GM12878 (cell line): ENCODE results near the gene WFS1. TPM values are rescaled to one million over a fixed set of nuclear protein-coding genes. Genes with fewer than 3 reads are reported as not detected.

ENCODE experiments used
- ATAC-seq: fragments of 200-7000 bp; cut with Tn5 transposase; 3 replicates; pipeline ENCODE4 v1.9.1; 2020; ENCODE audit warnings: mild to moderate bottlenecking, moderate library complexity
- BruUV-seq: library from RNA; stranded (reverse); fragments of 400-500 nt; replicated peaks from 2 replicates; lab custom pipeline; 2021; lab: Mats Ljungman, UMichigan
- CTCF ChIA-PET: fragments of 300-600 bp; sonication (Branson Sonifier 250); formaldehyde crosslinking; extraction: SDS; loops from one replicate; lab custom pipeline; 2021; ENCODE audit warnings: inconsistent platforms; lab: Yijun Ruan, JAX
- POLR2A ChIA-PET: fragments of 350-600 bp; formaldehyde crosslinking; extraction: SDS; loops from one replicate; lab custom pipeline; 2021; ENCODE audit warnings: inconsistent platforms; lab: Charles Lee
- RAD21 ChIA-PET: fragments of 300-600 bp; sonication (Branson Sonifier 250); formaldehyde crosslinking; loops from one replicate; lab custom pipeline; 2023; ENCODE audit warnings: antibody characterized with exemption; ENCODE audit not compliant: unreplicated experiment; lab: Charles Lee
- SMC1A ChIA-PET: fragments of 300-600 bp; sonication (Branson Sonifier 250); formaldehyde crosslinking; loops from one replicate; lab custom pipeline; 2023; ENCODE audit not compliant: unreplicated experiment, uncharacterized antibody; lab: Charles Lee
- DNase-seq: peaks from one replicate; pipeline ENCODE4 v3.0.0-alpha.2; 2011; ENCODE audit warnings: low read depth, low spot score
- FAIRE-seq: peaks from 3 replicates; lab custom pipeline; 2011; peaks lifted over from hg19 to GRCh38; lab: Jason Lieb, UNC
- H2AFZ ChIP-seq: 2 replicates; pipeline ENCODE4 v1.6.0; 2011; ENCODE audit warnings: low read depth, low read length, control low read depth; ENCODE audit not compliant: control insufficient read depth
- H3K27ac ChIP-seq: 2 replicates; pipeline ENCODE4 v1.5.1; 2011; ENCODE audit warnings: control low read depth; ENCODE audit not compliant: control insufficient read depth, insufficient read depth
- H3K27me3 ChIP-seq, 2 experiments: replicated peaks in 1 of 2; 2 replicates each; pipeline versions ENCODE4 v1.6.0 to v1.6.1; 2011; ENCODE audit warnings: low read length in 1 of 2; ENCODE audit not compliant: control insufficient read depth in 2 of 2, insufficient read depth in 2 of 2
- H3K36me3 ChIP-seq, 2 experiments: 2 replicates each; pipeline ENCODE4 v1.5.1; 2011; ENCODE audit warnings: low read length in 1 of 2; ENCODE audit not compliant: control insufficient read depth in 2 of 2, insufficient read depth in 2 of 2
- H3K4me1 ChIP-seq: 2 replicates; pipeline ENCODE4 v1.6.1; 2011; ENCODE audit warnings: mild to moderate bottlenecking, low read length, moderate library complexity, mixed read lengths; ENCODE audit not compliant: control insufficient read depth, insufficient read depth
- H3K4me2 ChIP-seq: 2 replicates; pipeline ENCODE4 v1.6.0; 2011; ENCODE audit warnings: control low read depth; ENCODE audit not compliant: control insufficient read depth, insufficient read depth
- H3K4me3 ChIP-seq: fragments of 200-600 bp; sonication (generic); 2 replicates; pipeline ENCODE4 v1.5.1; 2016
- H3K79me2 ChIP-seq: 2 replicates; pipeline ENCODE4 v1.6.0; 2011; ENCODE audit warnings: low read length; ENCODE audit not compliant: control insufficient read depth, insufficient read depth
- H3K9ac ChIP-seq: 2 replicates; pipeline ENCODE4 v1.8.0; 2011; ENCODE audit warnings: low read length, control low read depth, mixed read lengths; ENCODE audit not compliant: control insufficient read depth, insufficient read depth
- H3K9me3 ChIP-seq: replicated peaks from 3 replicates; pipeline ENCODE4 v1.5.1; 2011; ENCODE audit warnings: mild to moderate bottlenecking, low read length; ENCODE audit not compliant: control insufficient read depth, insufficient read depth
- H4K20me1 ChIP-seq: 2 replicates; pipeline ENCODE4 v1.6.0; 2011; ENCODE audit not compliant: control insufficient read depth, insufficient read depth
- BACH1 ChIP-seq: fragments of 450-650 bp; IDR thresholded peaks from 2 replicates; pipeline ENCODE4 v1.6.1; 2017; ENCODE audit warnings: mild to moderate bottlenecking, borderline replicate concordance
- BCLAF1 ChIP-seq: fragments of 450-650 bp; IDR thresholded peaks from 2 replicates; pipeline ENCODE4 v1.6.1; 2017; ENCODE audit warnings: antibody characterized with exemption, mild to moderate bottlenecking, moderate library complexity
- CBFB ChIP-seq: IDR thresholded peaks from 2 replicates; pipeline ENCODE4 v1.6.1; 2016; ENCODE audit warnings: antibody characterized with exemption, low read depth
- CBX5 ChIP-seq: sonication (generic); IDR thresholded peaks from 2 replicates; pipeline ENCODE4 v1.6.1; 2016; ENCODE audit warnings: low read depth, moderate library complexity, mild to moderate bottlenecking, inconsistent platforms
- CEBPB ChIP-seq, 2 experiments: fragments of 150-350 bp in 1 of 2; IDR thresholded peaks; 2 replicates each; pipeline ENCODE4 v1.6.1; 2012 to 2014; ENCODE audit warnings: low read depth in 2 of 2, low read length in 2 of 2, borderline replicate concordance in 1 of 2, inconsistent platforms in 1 of 2
- CHD4 ChIP-seq: fragments of 200-600 bp; sonication (generic); IDR thresholded peaks from 2 replicates; pipeline ENCODE4 v1.6.1; 2016; ENCODE audit warnings: mild to moderate bottlenecking
- CREB1 ChIP-seq: IDR thresholded peaks from 2 replicates; pipeline ENCODE4 v1.6.1; 2012; ENCODE audit warnings: low read depth, mild to moderate bottlenecking, inconsistent platforms
- MEF2A ChIP-seq: IDR thresholded peaks from 2 replicates; pipeline ENCODE4 v1.6.1; 2011; ENCODE audit warnings: low read depth, mild to moderate bottlenecking, low read length, moderate library complexity; ENCODE audit not compliant: insufficient read depth
- MYB ChIP-seq: fragments of 150-350 bp; IDR thresholded peaks from 2 replicates; pipeline ENCODE4 v1.6.1; 2014; ENCODE audit warnings: mild to moderate bottlenecking, low read depth, low read length, borderline replicate concordance
- RBBP5 ChIP-seq: fragments of 200-600 bp; sonication (generic); conservative IDR thresholded peaks from 2 replicates; pipeline ENCODE4 v1.6.1; 2016
- RCOR1 ChIP-seq: conservative IDR thresholded peaks from 2 replicates; pipeline ENCODE4 v1.6.1; 2012; ENCODE audit warnings: low read depth, low read length, improper control_type of control experiment
- RELB ChIP-seq: fragments of 450-650 bp; IDR thresholded peaks from 2 replicates; pipeline ENCODE4 v1.6.1; 2017; ENCODE audit warnings: low read depth, mild to moderate bottlenecking, moderate library complexity
- RUNX3 ChIP-seq: IDR thresholded peaks from 2 replicates; pipeline ENCODE4 v1.6.1; 2012; ENCODE audit warnings: low read length, inconsistent platforms
- SIX5 ChIP-seq: IDR thresholded peaks from 2 replicates; pipeline ENCODE4 v1.6.1; 2011; ENCODE audit warnings: mild to moderate bottlenecking, low read depth, low read length, moderate library complexity; ENCODE audit not compliant: severe bottlenecking
- SP1 ChIP-seq: IDR thresholded peaks from one replicate; pipeline ENCODE4 v1.6.1; 2011; ENCODE audit warnings: low read depth, low read length
- TAF1 ChIP-seq: IDR thresholded peaks from 2 replicates; pipeline ENCODE4 v1.6.1; 2011; ENCODE audit warnings: mild to moderate bottlenecking, low read depth, low read length, borderline replicate concordance
- TCF12 ChIP-seq: IDR thresholded peaks from 2 replicates; pipeline ENCODE4 v1.6.1; 2011; ENCODE audit warnings: low read depth, mild to moderate bottlenecking, low read length
- ZBED1 ChIP-seq: IDR thresholded peaks from 2 replicates; pipeline ENCODE4 v1.6.1; 2016; ENCODE audit warnings: borderline replicate concordance
- WGBS: methylation state at CpG from one replicate; pipeline ENCODE4 v1.1.6; 2016; ENCODE audit warnings: low lambda C conversion rate; ENCODE audit not compliant: insufficient replicate concordance, insufficient coverage; ENCODE audit errors: missing lambda C conversion rate; 5-methylcytosine and 5-hydroxymethylcytosine counted together
- in situ Hi-C: fragments of 300-500 bp; cut with MboI; formaldehyde crosslinking; loops from 9 replicates; pipeline ENCODE4 v1.14.3; 2018; ENCODE audit warnings: mixed read lengths
- intact Hi-C: fragments of 100-400 bp; cut with micrococcal nuclease; formaldehyde crosslinking; loops from one replicate; pipeline ENCODE4 v1.14.2; 2022; ENCODE audit not compliant: unreplicated experiment
- polyA plus RNA-seq, 11 experiments: library from polyadenylated mRNA; depleted of rRNA in 4 of 11; unstranded in 6 of 11; stranded (reverse) in 5 of 11; fragments of >200 nt; fragmentation: Nextera tagmentation in 4 of 11; fragmentation: Illumina TruSeq in 1 of 11; extraction: Ambion mirVana in 4 of 11; extraction: Trizol in 1 of 11; gene quantifications; 1 replicate in 1 of 11; 2 replicates in 10 of 11; pipeline versions ENCODE4 v1.2.1 to v1.2.3, GENCODE V29; 2011 to 2016; ENCODE audit warnings: inconsistent platforms in 2 of 11, missing spikeins in 2 of 11, low read depth in 1 of 11
- total RNA-seq, 4 experiments: library from RNA; depleted of rRNA in 3 of 4; stranded (reverse); fragments of >200 nt in 3 of 4; fragmentation: Illumina TruSeq in 1 of 4; extraction: Trizol in 1 of 4; gene quantifications; 2 replicates each; pipeline versions ENCODE4 v1.2.1 to v1.2.3, GENCODE V29; 2013 to 2021

WFS1 gene
- total and polyA plus RNA-seq, 10 of the 15 experiments (the other 5 are each of a cell fraction or from before 2014, with no cell fraction given) = 0.31 to 4.7 (median 2.0) TPM

- TF ChIP-seq TAF1 = no peak
- no peak for TF ChIP-seq SIX5
- TF ChIP-seq RBBP5 = no peak
- no peak for TF ChIP-seq CBFB
- no peak for TF ChIP-seq MEF2A
Measured at GRCh38 chr4:6271701-6272465, 2.2 kb downstream of the WFS1 start (continued).

GRCh38 chr4:6272863-6273660, 3.4 kb downstream of the WFS1 start:
- Histone ChIP-seq H3K27me3 (no peaks in the 10 kb centered on the region; a peak in 1 of 4 replicates), H3K79me2 (no peaks in the 10 kb centered on the region), H2AFZ (no peak overlapping the region), H3K36me3 (no peaks in the 10 kb centered on the region), H3K9ac (no peak overlapping the region), H3K4me1 (peaks cover 6% of the 10 kb centered on the region), H3K4me2 (no peak overlapping the region), H4K20me1 (no peaks in the 10 kb centered on the region), H3K4me3 (no peak overlapping the region), H3K27ac (no peak overlapping the region), H3K9me3 (no peaks in the 10 kb centered on the region)
- ChIA-PET POLR2A (no interaction called here), RAD21 (no interaction called here), CTCF (interaction anchor here (1.1 to 3.1 kb wide), 3 partner anchors 9 to 59 kb away, joined by 4 to 15 read pairs (median 11); no protein-coding TSS in a partner anchor), SMC1A (no interaction called here)
- ATAC-seq (no peak), FAIRE-seq (no peak), DNase-seq (no peak)
- BruUV-seq = no TSS peak
- WGBS = 67% methylated on average over 15 of the region's 15 CpGs
- intact Hi-C loops (no loop called here), in situ Hi-C loops (no loop called here)
- TF ChIP-seq RELB (no peak), ZBED1 (no peak), BACH1 (no peak), BCLAF1 (no peak), MYB (no peak), TCF12 (no peak), CEBPB (IDR thresholded peaks at IDR 0.05; ENCODE audit: borderline replicate concordance in 1 of 2, low read depth in 2 of 2, low read length in 2 of 2) (no peak), RCOR1 (no peak), SP1 (no peak), RUNX3 (no peak), CREB1 (no peak), CBX5 (no peak), CHD4 (no peak)
